ENCODE results near the gene PID1. TPM values are rescaled to one million over a fixed set of nuclear protein-coding genes. Genes with fewer than 3 reads are reported as not detected.

The PID1 gene
- total and polyA plus RNA-seq, 2 donors = 1.0 to 5.2 TPM

GRCh38 chr2:229212241-229212640 lies 58.8 kb downstream of the PID1 start:
- no peaks in the 10 kb centered on the region for H3K36me3 ChIP-seq (ENCODE audit: control insufficient read depth in 2 of 2, insufficient read depth in 2 of 2, low read length in 1 of 2)
- no peak for DNase-seq (ENCODE audit: low read depth in 6 of 9, low spot score in 9 of 9)
- no peaks in the 10 kb centered on the region for H3K4me1 ChIP-seq (ENCODE audit: control insufficient read depth in 2 of 2, insufficient read depth in 2 of 2, low read length in 2 of 2)
- no peaks in the 10 kb centered on the region for H3K27me3 ChIP-seq (ENCODE audit: control insufficient read depth in 2 of 2, insufficient read depth in 1 of 2, low read length in 1 of 2)
- WGBS = 0% methylated on average over 1 of the region's 1 CpG
- H3K27ac ChIP-seq (ENCODE audit: low read depth in 1 of 2, low read length in 1 of 2) = no peak overlapping the region
- H3K9me3 ChIP-seq (ENCODE audit: control insufficient read depth in 2 of 2, insufficient read depth in 1 of 2, low read length in 1 of 2) = no peaks in the 10 kb centered on the region
- no peak overlapping the region for H3K4me3 ChIP-seq (ENCODE audit: low read length in 2 of 2)

- H3K27me3 ChIP-seq (ENCODE audit: control insufficient read depth in 2 of 2, insufficient read depth in 1 of 2, low read length in 1 of 2) = no peaks in the 10 kb centered on the region
- no peak for DNase-seq (ENCODE audit: low read depth in 6 of 9, low spot score in 9 of 9)
- H3K36me3 ChIP-seq (ENCODE audit: control insufficient read depth in 2 of 2, insufficient read depth in 2 of 2, low read length in 1 of 2) = no peaks in the 10 kb centered on the region
- H3K4me3 ChIP-seq (ENCODE audit: low read length in 2 of 2) = no peak overlapping the region
- no peaks in the 10 kb centered on the region for H3K9me3 ChIP-seq (ENCODE audit: control insufficient read depth in 2 of 2, insufficient read depth in 1 of 2, low read length in 1 of 2)
- no peaks in the 10 kb centered on the region for H3K4me1 ChIP-seq (ENCODE audit: control insufficient read depth in 2 of 2, insufficient read depth in 2 of 2, low read length in 2 of 2)
- 85% methylated on average over 4 of the region's 4 CpGs for WGBS
- H3K27ac ChIP-seq (ENCODE audit: low read depth in 1 of 2, low read length in 1 of 2) = no peak overlapping the region
Observed at GRCh38 chr2:229210641-229211040, 60.4 kb downstream of the PID1 start.

- WGBS = 87% methylated on average over 6 of the region's 6 CpGs
- no peak overlapping the region for H3K4me3 ChIP-seq (ENCODE audit: low read length in 2 of 2)
- DNase-seq (ENCODE audit: low read depth in 6 of 9, low spot score in 9 of 9) = no peak
Observed at GRCh38 chr2:229206548-229206947, 64.5 kb downstream of the PID1 start.

GRCh38 chr2:229205704-229206103 lies 65.4 kb downstream of the PID1 start:
- Histone ChIP-seq H3K27me3 (ENCODE audit: control insufficient read depth in 2 of 2, insufficient read depth in 1 of 2, low read length in 1 of 2) (no peaks in the 10 kb centered on the region), H3K36me3 (ENCODE audit: control insufficient read depth in 2 of 2, insufficient read depth in 2 of 2, low read length in 1 of 2) (no peaks in the 10 kb centered on the region), H3K4me3 (ENCODE audit: low read length in 2 of 2) (no peak overlapping the region), H3K27ac (ENCODE audit: low read depth in 1 of 2, low read length in 1 of 2) (no peak overlapping the region), H3K4me1 (ENCODE audit: control insufficient read depth in 2 of 2, insufficient read depth in 2 of 2, low read length in 2 of 2) (no peaks in the 10 kb centered on the region), H3K9me3 (ENCODE audit: control insufficient read depth in 2 of 2, insufficient read depth in 1 of 2, low read length in 1 of 2) (no peaks in the 10 kb centered on the region)
- DNase-seq (ENCODE audit: low read depth in 6 of 9, low spot score in 9 of 9) = no peak
- WGBS = 93% methylated on average over 5 of the region's 5 CpGs

More at GRCh38 chr2:229206548-229206947, 64.5 kb downstream of the PID1 start:
- H3K4me1 ChIP-seq (ENCODE audit: control insufficient read depth in 2 of 2, insufficient read depth in 2 of 2, low read length in 2 of 2) = no peaks in the 10 kb centered on the region
- H3K27me3 ChIP-seq (ENCODE audit: control insufficient read depth in 2 of 2, insufficient read depth in 1 of 2, low read length in 1 of 2) = no peaks in the 10 kb centered on the region
- no peaks in the 10 kb centered on the region for H3K9me3 ChIP-seq (ENCODE audit: control insufficient read depth in 2 of 2, insufficient read depth in 1 of 2, low read length in 1 of 2)
- H3K36me3 ChIP-seq (ENCODE audit: control insufficient read depth in 2 of 2, insufficient read depth in 2 of 2, low read length in 1 of 2) = no peaks in the 10 kb centered on the region
- no peak overlapping the region for H3K27ac ChIP-seq (ENCODE audit: low read depth in 1 of 2, low read length in 1 of 2)

- H3K36me3 ChIP-seq (ENCODE audit: control insufficient read depth in 2 of 2, insufficient read depth in 2 of 2, low read length in 1 of 2) = no peaks in the 10 kb centered on the region
- H3K9me3 ChIP-seq (ENCODE audit: control insufficient read depth in 2 of 2, insufficient read depth in 1 of 2, low read length in 1 of 2) = no peaks in the 10 kb centered on the region
- H3K4me1 ChIP-seq (ENCODE audit: control insufficient read depth in 2 of 2, insufficient read depth in 2 of 2, low read length in 2 of 2) = no peaks in the 10 kb centered on the region
- no peak overlapping the region for H3K4me3 ChIP-seq (ENCODE audit: low read length in 2 of 2)
- WGBS = 96% methylated on average over 1 of the region's 1 CpG
- H3K27me3 ChIP-seq (ENCODE audit: control insufficient read depth in 2 of 2, insufficient read depth in 1 of 2, low read length in 1 of 2) = no peaks in the 10 kb centered on the region
- no peak overlapping the region for H3K27ac ChIP-seq (ENCODE audit: low read depth in 1 of 2, low read length in 1 of 2)
- DNase-seq (ENCODE audit: low read depth in 6 of 9, low spot score in 9 of 9) = no peak
Observed at GRCh38 chr2:229202646-229203045, 68.4 kb downstream of the PID1 start.

- H3K27me3 ChIP-seq (ENCODE audit: control insufficient read depth in 2 of 2, insufficient read depth in 1 of 2, low read length in 1 of 2) = no peaks in the 10 kb centered on the region
- no peaks in the 10 kb centered on the region for H3K9me3 ChIP-seq (ENCODE audit: control insufficient read depth in 2 of 2, insufficient read depth in 1 of 2, low read length in 1 of 2)
- no peak overlapping the region for H3K27ac ChIP-seq (ENCODE audit: low read depth in 1 of 2, low read length in 1 of 2)
- 89% methylated on average over 7 of the region's 7 CpGs for WGBS
- H3K4me3 ChIP-seq (ENCODE audit: low read length in 2 of 2) = no peak overlapping the region
- no peak for DNase-seq (ENCODE audit: low read depth in 6 of 9, low spot score in 9 of 9)
- H3K36me3 ChIP-seq (ENCODE audit: control insufficient read depth in 2 of 2, insufficient read depth in 2 of 2, low read length in 1 of 2) = no peaks in the 10 kb centered on the region
- no peaks in the 10 kb centered on the region for H3K4me1 ChIP-seq (ENCODE audit: control insufficient read depth in 2 of 2, insufficient read depth in 2 of 2, low read length in 2 of 2)
Observed at GRCh38 chr2:229201521-229201920, 69.6 kb downstream of the PID1 start.

- H3K4me3 ChIP-seq (ENCODE audit: low read length in 2 of 2) = no peak overlapping the region
- no peaks in the 10 kb centered on the region for H3K36me3 ChIP-seq (ENCODE audit: control insufficient read depth in 2 of 2, insufficient read depth in 2 of 2, low read length in 1 of 2)
- no peaks in the 10 kb centered on the region for H3K27me3 ChIP-seq (ENCODE audit: control insufficient read depth in 2 of 2, insufficient read depth in 1 of 2, low read length in 1 of 2)
- no peaks in the 10 kb centered on the region for H3K4me1 ChIP-seq (ENCODE audit: control insufficient read depth in 2 of 2, insufficient read depth in 2 of 2, low read length in 2 of 2)
- WGBS = 79% methylated on average over 2 of the region's 2 CpGs
- DNase-seq (ENCODE audit: low read depth in 6 of 9, low spot score in 9 of 9) = no peak
- H3K27ac ChIP-seq (ENCODE audit: low read depth in 1 of 2, low read length in 1 of 2) = no peak overlapping the region
- no peaks in the 10 kb centered on the region for H3K9me3 ChIP-seq (ENCODE audit: control insufficient read depth in 2 of 2, insufficient read depth in 1 of 2, low read length in 1 of 2)
Observed at GRCh38 chr2:229199267-229199666, 71.8 kb downstream of the PID1 start.

GRCh38 chr2:229196448-229196847 lies 74.6 kb downstream of the PID1 start:
- Histone ChIP-seq H3K4me1 (ENCODE audit: control insufficient read depth in 2 of 2, insufficient read depth in 2 of 2, low read length in 2 of 2) (no peaks in the 10 kb centered on the region), H3K27ac (ENCODE audit: low read depth in 1 of 2, low read length in 1 of 2) (no peak overlapping the region), H3K36me3 (ENCODE audit: control insufficient read depth in 2 of 2, insufficient read depth in 2 of 2, low read length in 1 of 2) (no peaks in the 10 kb centered on the region), H3K27me3 (ENCODE audit: control insufficient read depth in 2 of 2, insufficient read depth in 1 of 2, low read length in 1 of 2) (no peaks in the 10 kb centered on the region), H3K9me3 (ENCODE audit: control insufficient read depth in 2 of 2, insufficient read depth in 1 of 2, low read length in 1 of 2) (no peaks in the 10 kb centered on the region), H3K4me3 (ENCODE audit: low read length in 2 of 2) (no peak overlapping the region)
- no peak for DNase-seq (ENCODE audit: low read depth in 6 of 9, low spot score in 9 of 9)
- 90% methylated on average over 2 of the region's 2 CpGs for WGBS

- WGBS = 94% methylated on average over 1 of the region's 1 CpG
- H3K36me3 ChIP-seq (ENCODE audit: control insufficient read depth in 2 of 2, insufficient read depth in 2 of 2, low read length in 1 of 2) = no peaks in the 10 kb centered on the region
- no peak overlapping the region for H3K27ac ChIP-seq (ENCODE audit: low read depth in 1 of 2, low read length in 1 of 2)
- DNase-seq (ENCODE audit: low read depth in 6 of 9, low spot score in 9 of 9) = no peak
- H3K4me1 ChIP-seq (ENCODE audit: control insufficient read depth in 2 of 2, insufficient read depth in 2 of 2, low read length in 2 of 2) = no peaks in the 10 kb centered on the region
- H3K4me3 ChIP-seq (ENCODE audit: low read length in 2 of 2) = no peak overlapping the region
- H3K9me3 ChIP-seq (ENCODE audit: control insufficient read depth in 2 of 2, insufficient read depth in 1 of 2, low read length in 1 of 2) = no peaks in the 10 kb centered on the region
- H3K27me3 ChIP-seq (ENCODE audit: control insufficient read depth in 2 of 2, insufficient read depth in 1 of 2, low read length in 1 of 2) = no peaks in the 10 kb centered on the region
Observed at GRCh38 chr2:229195346-229195947, 75.6 kb downstream of the PID1 start.

Data from thymus (tissue), 11 donors.